Epithelial cell of proximal tubule (primary cell): ENCODE results near the gene JUNB. TPM values are rescaled to one million over a fixed set of nuclear protein-coding genes. Genes with fewer than 3 reads are reported as not detected.

Experiments used
- DNase-seq: peaks from one replicate; pipeline ENCODE4 v3.0.0-alpha.2; 2011; ENCODE audit warnings: low read depth
- H3K4me3 ChIP-seq: 2 replicates; pipeline ENCODE4 v1.5.1; 2011; ENCODE audit warnings: low read depth, mild to moderate bottlenecking, low read length
- CTCF ChIP-seq: conservative IDR thresholded peaks from 2 replicates; pipeline ENCODE4 v1.5.1; 2012; ENCODE audit warnings: low read depth, mild to moderate bottlenecking, low read length
- total RNA-seq: library from RNA; depleted of rRNA; stranded (reverse); fragments of >200 nt; gene quantifications from 2 replicates; pipeline ENCODE4 v1.2.3, GENCODE V29; 2015

The JUNB gene
- total RNA-seq, 1 donor from 2014 or later: 251 TPM

GRCh38 chr19:12773571-12773970, 17.7 kb upstream of the JUNB start:
- peak; percentile 50 for TF ChIP-seq CTCF
- DNase-seq: no peak
- no peak overlapping the region for H3K4me3 ChIP-seq

GRCh38 chr19:12774588-12775555, 16.4 kb upstream of the JUNB start, which contains the start of gene HOOK2:
Gene HOOK2 (minus strand): TSS chr19:12775552. CDS start chr19:12775449, 103 bp downstream.
- H3K4me3 ChIP-seq: peak within 1 kb of the TSS; percentile 86
- TF ChIP-seq CTCF: no peak
- DNase-seq: no peak

GRCh38 chr19:12777217-12778016, 13.9 kb upstream of the JUNB start:
- H3K4me3 ChIP-seq: peak overlapping the region; percentile 65
- peak; percentile 80 for TF ChIP-seq CTCF
- no peak for DNase-seq

- TF ChIP-seq CTCF: no peak
- peak overlapping the region; percentile 65 for H3K4me3 ChIP-seq
- no peak for DNase-seq
Measured at GRCh38 chr19:12778017-12778904, 13.0 kb upstream of the JUNB start.

- peak overlapping the region; percentile 65 for H3K4me3 ChIP-seq
- DNase-seq: no peak
- no peak for TF ChIP-seq CTCF
Measured at GRCh38 chr19:12778905-12779161, 12.5 kb upstream of the JUNB start.

- peak overlapping the region; percentile 65 for H3K4me3 ChIP-seq
- no peak for DNase-seq
- no peak for TF ChIP-seq CTCF
Measured at GRCh38 chr19:12779162-12779993, 11.9 kb upstream of the JUNB start.
